HG02642 (cell line): ENCODE results near the gene AUTS2.

Experiments
- ATAC-seq: cut with Tn5 transposase; IDR thresholded peaks from one replicate; pipeline ENCODE4 v1.9.1; 2021; ENCODE audit warnings: mild to moderate bottlenecking; ENCODE audit not compliant: unreplicated experiment, poor library complexity

The AUTS2 gene

DNA sequence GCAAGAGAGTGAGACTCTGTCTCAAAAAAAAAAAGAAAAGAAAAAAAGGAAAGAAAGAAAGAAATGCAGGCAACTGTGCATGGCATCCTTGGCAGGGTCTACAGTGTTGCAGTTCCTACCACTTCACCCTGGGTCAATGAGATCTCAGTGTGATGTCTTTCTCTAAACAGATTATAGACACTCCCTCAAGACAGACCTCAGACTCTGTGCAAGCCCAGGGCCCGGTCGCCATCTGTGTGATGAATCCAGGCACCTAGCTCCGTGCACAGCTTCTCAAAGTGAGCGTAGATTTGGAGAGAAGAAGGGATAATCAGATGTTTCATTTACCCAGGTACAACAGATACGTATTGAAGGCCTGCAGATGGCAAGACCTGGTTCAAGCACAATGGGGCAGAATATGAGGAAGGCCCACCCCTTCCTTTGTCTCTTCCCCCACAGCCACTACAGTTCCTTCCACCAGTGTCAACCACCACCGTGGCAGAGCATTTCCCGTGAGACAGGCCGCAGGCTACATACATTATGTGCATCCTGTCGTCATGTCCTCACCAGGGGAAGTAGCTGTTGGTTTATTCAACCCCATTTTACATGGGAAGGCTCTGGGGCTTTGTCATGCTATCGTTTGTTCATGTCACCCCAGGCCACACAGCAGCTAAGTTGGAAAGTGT lies 1062.0 kb downstream of the AUTS2 start:
- ATAC-seq, result no peak

DNA sequence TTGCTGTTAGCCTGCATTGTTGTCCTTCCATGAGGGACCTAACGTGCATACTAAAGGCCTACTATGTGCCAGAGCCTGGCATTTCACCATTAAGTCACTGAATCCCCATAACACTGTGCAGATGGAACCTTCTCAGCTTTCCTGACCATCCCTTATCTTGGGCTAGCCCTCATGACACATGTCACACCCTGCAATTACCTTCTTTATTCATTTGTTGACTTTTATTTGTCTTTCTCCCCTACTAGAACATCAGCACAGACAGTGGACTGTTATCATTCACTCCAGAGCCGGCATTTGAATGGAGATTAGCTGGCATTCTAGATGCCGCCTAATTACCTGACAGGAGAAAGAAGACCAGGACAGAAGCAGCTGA lies 1062.5 kb downstream of the AUTS2 start:
- ATAC-seq, result no peak

DNA sequence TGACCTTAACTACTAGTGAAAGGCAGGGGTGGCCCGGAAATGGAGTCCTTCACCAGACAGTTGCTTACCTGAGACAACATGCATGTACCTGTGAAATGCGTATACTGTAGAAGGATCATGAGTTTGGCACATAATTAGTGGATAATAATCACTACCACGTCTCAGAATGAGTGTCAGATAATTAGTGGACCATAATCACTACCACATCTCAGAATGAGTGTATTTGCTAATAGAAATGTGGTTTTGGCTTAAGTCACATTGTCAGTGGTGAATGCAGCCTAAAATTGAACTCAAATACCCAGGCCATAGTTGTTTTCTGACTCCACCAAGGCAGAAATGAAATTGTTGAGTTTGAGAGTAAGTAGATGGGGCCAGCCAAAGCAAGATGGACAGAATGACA lies 1065.4 kb downstream of the AUTS2 start:
- ATAC-seq, result no peak

DNA sequence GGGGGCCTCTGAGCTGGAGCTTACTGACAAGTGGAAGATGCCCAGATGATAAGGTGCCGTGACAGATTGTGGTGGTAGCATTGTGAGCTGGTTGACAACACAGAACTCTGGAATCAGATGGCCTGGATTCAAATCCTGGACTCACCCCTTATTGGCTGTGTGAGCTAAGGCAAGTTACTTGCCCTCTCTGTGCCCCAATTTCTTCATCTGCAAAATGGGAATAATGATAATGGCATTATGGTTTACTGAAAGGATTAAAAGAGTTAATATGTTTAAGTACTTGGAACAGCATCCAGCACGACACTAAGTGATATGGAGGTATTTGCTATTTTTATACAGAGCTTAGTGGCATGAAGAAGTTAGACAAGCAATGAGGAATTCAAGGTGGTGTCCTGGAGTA lies 1067.7 kb downstream of the AUTS2 start:
- no peak for ATAC-seq

DNA sequence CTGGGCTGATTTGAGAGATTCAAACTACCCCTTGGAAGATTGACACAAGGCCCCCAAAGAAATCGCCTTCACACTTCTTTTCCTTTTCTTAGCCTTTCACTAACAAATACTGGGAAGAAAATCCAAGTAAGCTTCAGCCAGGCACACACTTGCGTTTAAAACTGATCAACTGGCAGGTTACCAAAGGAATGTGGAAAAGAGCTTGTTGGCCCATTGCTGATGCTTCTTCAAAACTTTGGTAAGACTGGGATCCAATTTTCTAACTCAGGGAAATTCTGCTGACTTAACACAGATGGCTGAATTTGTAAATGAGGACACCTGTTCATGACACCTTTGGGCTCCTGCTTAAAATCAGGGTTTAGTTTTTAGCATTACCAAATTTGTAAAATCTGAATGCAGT lies 1069.1 kb downstream of the AUTS2 start:
- no peak for ATAC-seq

DNA sequence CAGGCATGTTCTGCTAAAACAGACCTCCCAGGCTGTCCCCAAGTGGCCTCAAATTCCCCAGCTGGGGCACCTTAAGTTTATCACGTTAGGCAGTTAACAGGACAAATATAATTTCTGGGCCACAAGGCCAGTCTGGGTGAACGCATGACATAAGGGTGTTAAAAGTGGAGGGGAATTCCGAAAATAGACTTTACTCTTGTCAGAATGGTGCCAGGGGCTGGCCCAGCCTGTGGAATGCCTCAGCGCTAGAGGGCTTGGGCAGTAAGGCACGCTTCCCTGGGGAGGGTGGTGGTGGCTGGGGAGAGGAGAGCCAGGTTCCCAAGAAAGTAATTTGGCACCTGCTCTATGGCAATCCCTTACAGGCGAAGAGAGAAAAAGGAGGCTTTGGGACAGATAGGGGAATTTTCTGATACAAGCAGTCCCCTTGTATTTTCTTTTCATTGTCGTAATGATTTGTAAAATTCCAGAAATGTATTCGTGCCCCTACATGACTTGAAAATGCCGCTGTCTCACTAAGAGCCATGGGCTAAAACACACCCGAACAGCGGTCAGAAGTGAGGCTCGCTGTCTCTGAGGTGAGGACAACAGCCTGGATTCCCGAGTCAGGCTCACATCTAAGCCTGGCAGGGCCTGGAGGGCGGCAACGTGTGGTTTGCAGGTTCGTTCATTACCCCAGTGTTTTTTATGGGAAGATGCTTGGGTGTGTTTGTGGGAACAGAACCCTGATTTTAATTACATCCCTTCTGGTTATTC lies 1070.5 kb downstream of the AUTS2 start:
- ATAC-seq, result no peak

DNA sequence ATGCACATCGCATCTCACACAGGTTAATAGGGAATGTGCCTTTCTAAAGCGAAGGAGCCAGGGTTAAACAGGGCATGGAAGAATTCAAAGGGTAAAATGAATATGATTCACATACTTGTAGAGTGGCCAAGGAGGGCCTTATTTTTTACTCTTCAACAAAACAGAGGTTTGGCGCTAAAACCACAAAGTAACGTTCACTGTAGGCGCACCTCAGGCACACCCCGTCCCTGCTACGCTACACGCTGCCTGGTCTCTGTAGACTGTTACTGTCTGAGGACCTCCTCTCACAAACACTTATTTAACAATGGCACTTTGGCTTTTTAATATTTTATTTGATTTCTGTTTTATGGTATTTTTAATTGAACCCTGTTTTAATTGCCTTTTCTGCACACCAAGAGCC lies 1071.6 kb downstream of the AUTS2 start:
- no peak for ATAC-seq

DNA sequence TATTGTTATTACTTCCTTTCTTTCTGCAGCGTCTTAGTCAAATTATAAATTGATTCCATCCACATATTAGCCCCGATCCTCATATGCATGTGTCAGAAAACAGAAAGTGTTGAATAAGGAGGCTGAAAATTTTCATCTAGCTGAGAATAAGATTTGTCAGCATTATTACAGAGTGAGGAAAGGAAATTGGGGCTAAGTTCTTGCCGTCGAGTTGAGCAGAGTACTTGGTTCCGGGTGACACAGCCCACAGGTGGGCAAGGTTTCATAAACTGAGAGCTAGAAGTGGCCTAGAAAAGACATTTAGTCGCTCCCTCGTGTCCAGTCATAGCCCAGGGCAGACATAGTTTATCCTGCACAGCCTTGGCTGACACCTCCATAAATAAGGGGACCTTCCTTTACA lies 1072.0 kb downstream of the AUTS2 start:
- no peak for ATAC-seq

DNA sequence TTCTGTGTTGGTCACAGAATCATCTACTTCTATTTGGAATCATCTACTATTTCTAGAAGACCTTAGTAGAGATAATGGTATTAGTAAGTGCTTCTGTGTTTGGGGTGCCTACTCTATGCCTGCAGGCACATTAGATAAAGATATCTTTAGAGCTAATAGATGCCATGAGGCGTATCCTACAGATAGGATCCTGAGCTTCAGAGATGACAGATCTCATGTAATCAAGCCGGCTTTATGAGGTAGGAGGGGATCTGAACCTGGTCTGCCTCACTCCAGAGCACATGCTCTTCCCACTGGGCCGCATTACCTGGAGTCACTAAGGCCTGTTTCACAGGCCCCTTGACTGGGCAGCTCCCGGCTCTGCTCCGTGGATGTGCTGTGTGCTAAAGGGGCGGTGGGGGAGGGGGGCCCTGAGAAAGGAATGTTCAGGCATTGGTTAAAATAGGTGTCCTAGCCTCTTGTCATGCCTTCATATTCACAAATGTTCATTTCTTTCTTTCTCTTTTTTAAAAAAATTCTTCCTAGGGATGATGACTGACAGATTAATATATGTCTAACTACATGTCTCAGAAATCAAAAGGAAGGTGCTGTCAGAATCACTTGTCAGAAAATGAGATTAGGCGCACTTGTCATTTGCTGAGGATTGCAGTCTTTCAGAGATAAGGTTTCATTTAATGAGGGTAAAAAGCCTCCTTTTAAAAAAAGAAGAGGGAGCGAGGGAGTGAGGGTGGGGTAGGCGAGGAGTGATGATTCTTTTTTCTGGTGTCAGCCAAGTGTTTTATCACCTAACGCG lies 1075.7 kb downstream of the AUTS2 start:
- no peak for ATAC-seq

DNA sequence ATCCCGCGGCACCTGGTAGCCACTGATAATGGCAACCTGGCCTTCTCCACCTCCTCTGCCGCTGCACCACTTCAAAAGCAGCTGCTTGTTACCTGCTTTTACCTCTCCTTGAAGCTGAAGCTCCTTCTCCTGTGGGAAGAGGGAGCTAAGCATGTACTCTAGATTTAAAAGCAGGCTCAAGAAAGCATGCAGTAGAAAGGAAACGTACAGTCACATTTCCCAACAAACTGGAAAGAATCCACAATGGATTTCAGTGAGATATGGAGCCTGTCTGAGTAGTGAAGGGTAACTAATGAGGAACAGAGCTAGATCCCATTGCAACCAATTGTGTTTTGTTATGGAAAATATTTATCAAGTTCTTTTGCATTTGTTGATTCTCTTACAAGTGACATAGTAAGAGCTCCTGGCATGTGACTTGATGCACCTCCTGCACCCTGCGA lies 1076.3 kb downstream of the AUTS2 start:
- ATAC-seq, result no peak

DNA sequence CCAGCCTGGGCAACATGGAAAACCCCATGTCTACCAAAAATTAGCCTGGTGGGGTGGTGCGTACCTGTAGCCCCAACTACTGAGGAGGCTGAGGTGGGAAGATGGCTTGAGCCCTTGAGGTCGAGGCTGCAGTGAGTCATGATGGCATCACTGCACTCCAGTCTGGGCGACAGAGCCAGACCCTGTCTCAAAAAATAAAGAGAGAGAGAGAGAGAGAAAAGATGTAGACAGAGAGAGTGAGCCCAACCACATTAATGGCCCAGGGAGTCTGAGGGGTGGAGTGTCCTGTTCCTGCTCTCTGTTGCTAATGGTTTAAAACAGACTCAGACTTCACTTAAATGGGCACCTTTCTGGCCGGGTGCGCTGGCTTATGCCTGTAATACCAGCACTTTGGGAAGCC lies 1078.0 kb downstream of the AUTS2 start:
- no peak for ATAC-seq

DNA sequence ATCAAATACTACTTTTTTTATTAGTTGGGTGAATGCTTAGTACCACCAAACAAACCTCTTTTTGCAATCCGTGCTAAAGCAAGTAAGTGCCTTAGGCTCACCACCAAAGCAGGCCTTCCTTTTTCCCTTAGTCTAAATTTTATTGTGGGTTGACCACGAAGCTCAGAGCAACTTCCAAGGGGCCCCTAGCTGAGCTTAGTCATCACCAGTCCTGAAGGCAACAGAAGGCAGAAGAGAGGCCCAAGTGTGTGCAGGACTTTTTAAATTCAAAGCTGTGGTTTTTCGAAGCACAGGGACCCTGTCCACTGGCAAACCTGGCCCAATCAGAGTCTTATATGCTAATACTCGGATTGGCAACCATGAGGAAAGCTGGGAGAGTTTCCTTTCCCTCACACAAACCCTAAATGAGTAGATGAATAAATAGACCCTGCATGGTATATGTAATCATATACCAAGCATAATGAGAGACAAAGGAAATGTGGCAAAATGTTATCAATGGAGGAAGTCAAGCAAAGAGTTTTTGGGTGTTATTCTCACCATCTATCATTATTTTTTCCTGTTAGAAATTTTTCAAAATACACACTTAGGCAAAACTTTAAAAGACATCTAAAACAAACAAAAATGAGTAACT lies 1080.5 kb downstream of the AUTS2 start:
- ATAC-seq, result no peak

DNA sequence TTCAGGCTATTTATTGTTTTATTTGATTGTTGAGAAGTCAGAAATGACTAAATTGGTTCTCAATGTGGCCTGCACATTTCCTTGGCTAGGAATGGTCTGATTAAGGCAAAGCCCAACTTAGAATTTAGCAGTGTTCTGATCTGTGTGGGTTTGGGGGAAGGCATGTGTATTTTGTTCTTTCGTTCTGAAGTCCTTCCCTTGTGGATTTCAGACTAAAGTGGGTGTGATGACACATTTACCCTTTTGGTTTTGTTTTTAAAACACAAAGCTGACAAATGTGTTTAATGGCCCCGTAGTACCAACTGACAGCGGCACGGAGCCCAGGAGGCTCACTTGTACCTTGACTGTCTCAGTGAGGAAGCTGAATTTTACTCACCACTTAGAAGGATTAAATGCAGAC lies 1081.4 kb downstream of the AUTS2 start:
- no peak for ATAC-seq

DNA sequence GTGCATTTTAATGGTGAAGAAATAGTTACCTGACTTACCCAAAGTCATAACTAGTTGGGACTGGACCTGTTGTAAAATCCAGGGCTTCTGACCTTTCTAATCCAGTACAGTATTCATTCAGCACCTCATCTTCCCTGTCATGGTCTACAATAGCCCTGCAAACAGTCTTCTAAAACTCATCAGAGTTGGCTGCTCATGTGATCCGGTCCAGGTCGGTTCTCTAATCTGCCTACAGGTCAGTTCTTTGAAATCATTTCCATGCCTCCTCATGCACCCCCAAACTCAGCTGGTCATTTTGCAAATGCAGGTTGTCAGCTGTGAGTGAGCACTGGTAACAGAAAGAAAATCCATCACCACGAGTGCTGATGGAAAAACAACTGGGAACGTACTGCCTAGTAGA lies 1082.0 kb downstream of the AUTS2 start:
- ATAC-seq, result no peak

DNA sequence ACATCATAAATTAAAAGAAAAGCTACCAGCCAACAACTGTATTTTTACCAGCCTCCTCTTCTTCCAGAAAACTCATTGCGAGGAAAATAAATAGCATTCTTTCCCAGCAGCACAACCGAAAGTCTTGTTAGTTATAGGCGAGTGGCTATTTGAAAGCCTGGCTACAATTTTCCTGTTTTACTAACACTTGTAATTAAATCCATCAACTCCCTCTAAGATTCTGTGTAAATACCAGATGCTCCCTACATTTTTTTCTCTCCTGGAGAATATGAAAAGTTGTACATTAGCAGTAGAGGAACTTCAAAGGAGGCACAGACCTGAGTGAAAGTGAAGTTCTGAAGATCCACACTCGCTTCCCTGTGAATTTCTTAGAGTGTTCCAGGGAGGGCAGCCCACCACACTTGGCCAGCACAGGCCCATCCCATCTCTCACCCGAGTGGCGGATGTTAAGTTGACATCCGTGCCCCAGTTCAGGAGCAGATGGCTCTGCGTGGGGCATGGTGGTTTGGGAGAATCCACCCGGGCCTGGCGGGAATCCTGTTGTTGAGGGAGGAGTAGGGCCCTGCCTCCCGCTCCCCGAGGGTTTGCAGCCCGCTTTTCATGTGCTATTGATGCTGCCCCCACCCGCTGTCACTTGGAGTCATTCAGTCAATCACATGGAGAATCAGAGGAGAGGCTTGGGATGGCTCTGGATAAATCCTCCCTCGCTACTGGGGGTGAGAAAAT lies 1082.6 kb downstream of the AUTS2 start:
- ATAC-seq, result no peak

DNA sequence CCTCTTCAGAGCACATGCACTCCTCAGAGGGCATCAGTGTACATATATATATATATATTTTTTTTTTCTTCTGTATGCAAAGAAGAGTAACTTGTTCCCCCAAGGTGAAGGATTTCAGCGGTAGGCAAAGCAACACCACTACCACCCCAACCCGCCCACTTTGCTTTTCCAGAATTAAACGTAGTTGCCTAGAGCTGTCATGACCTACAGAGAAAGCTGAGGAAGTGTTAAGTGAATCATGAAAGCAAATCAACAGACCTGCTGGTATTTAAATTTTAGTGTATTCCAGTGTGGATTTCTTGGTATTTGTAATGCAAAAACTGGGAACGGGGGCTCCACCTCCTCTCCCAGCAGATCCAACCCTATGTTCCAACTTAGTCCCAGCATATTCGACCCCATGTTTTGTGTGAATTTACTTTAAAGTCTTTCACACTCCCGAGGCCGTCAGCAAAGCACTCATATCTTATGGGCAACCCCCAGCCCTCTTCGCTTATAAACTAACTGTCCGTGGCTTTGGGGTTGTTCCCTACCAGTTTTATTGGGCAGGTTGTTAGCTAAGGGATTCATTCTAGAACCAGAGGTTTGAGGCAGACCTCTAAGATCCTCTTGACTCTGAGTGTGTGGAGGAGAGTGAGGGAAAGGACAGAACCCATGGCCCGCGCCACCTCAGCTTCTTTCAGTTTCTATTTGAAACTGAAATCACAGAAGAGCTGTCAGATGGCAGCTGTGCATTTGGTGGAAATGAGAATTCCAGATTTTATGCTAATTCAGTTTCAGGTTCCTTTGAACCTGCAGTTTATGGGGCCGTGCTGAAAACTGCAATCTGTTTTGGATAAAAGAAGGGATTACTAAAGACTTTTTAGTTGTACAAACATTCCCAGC lies 1083.4 kb downstream of the AUTS2 start:
- ATAC-seq, result peak; percentile 93

DNA sequence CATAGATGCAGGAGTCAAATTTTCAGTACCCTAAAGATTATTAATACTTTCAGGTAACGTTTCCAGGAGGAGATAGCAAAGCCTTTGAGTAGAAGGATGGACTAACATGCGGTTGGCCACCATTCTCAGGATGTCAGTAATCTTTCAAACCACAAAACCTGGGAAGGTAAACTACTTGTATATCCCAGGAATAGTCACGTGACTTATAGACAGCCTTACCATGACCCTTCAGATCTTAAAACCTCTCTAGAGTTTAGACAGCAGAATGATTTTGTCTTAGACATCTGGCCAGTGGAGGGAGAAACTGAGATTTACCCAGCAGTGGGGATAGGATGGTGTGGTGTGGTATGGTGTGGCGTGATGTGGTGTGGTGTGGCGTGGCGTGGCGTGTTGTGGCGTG lies 1085.9 kb downstream of the AUTS2 start:
- ATAC-seq, result no peak

DNA sequence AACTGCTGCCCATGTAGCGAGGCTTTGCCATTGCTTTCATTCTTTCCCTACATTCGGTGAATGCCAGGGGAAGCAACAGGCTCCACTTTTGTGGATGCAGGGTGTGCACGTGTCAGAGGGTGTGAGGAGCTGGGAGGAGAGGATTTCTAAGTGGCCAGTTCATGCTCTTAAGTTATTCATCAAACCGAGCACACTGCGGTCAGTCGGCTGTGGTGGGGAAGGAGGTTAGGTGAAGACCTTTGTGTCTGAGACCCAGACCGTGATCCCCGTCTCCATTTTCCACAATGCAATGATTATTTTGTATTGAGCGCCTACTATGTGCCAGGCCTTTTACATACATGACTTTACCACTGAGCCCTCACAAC lies 1095.0 kb downstream of the AUTS2 start:
- no peak for ATAC-seq

DNA sequence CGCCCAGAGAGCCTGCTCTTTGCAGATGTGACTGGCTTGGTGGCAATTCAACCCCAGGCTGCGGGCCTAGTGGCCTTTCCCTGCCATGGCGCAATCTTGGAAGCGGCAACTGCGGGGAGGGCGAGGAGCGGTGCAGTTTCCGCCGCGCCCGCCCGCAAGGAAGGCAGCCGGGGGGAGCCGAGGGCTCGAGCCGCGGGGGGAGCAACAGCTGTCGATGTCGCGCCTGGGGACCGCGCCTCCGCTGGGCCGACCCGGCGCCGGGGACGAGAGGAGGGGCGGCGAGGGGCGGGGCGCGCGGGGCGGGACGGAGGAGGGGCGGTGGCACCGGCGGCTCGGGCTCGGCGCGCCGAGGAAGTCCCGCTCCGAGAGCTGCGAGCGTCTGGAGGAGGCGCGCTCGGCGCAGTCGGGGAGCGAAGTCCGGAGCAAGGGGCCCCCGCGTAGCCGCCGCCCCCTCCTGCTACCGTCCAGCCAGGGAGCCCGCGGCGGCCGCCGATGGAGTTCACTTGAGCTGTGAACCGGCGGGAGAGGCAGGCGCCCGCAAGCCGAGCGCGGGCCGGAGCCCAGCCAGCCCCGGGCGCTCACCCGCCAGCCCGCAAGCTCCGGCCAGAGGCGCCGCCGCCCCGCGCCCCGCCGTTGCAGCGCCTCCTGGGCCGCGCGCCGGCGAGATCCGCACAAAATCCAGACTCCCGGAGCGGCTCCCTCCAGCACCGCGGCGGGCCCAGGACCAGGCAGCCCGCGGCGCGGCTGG lies 1095.6 kb downstream of the AUTS2 start:
- peak; percentile 76 for ATAC-seq
